Measurements from ENCODE around the gene DGKD.
A peak's percentile ranks its signal among the peaks of the same experiment; 100 is the strongest.

Gene DGKD

DNA sequence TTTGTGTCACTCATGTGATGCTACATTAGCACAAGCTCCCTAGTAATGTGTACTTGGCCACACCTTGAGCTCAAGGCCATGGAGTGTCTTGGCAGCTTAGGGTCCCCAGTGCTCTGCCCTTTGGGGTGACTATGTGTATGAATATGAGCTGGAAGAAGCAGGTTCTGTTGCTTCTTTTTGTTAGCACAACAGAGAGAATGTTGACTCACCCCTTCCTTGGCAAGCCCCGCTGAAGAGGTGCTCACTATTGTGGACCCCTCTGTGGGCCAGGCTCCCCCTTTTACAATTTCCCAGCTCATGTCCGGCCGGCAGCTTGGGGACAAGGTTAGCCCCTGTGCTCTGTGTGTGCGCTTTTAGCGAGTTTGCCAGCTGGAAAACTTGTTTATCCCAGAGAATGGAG lies 48.1 kb downstream of the DGKD start:
- ATAC-seq, result no peak

GRCh38 chr2:233402789-233403188 lies 48.5 kb downstream of the DGKD start:
- no peak for TF ChIP-seq BACH2 (CRISPR knock-in tag; IDR thresholded peaks at IDR 0.05; ENCODE audit: borderline replicate concordance)
- TF ChIP-seq POU6F1 (CRISPR knock-in tag; IDR thresholded peaks at IDR 0.05; ENCODE audit: borderline replicate concordance, low read depth), result no peak
- TF ChIP-seq ZFP30 (CRISPR knock-in tag; IDR thresholded peaks at IDR 0.05), result no peak
- no peak for TF ChIP-seq PPARA (CRISPR knock-in tag; IDR thresholded peaks at IDR 0.05; ENCODE audit: borderline replicate concordance)
- TF ChIP-seq RARB (CRISPR knock-in tag; IDR thresholded peaks at IDR 0.05), result no peak
- no peak for TF ChIP-seq ZNF70 (CRISPR knock-in tag; IDR thresholded peaks at IDR 0.05)
- no peak for TF ChIP-seq OSR1 (CRISPR knock-in tag; IDR thresholded peaks at IDR 0.05)
- no peak for TF ChIP-seq ARNTL (CRISPR knock-in tag; IDR thresholded peaks at IDR 0.05; ENCODE audit: borderline replicate concordance, low read depth)
- TF ChIP-seq GLIS3 (CRISPR knock-in tag; IDR thresholded peaks at IDR 0.05), result no peak
- TF ChIP-seq CREB5 (CRISPR knock-in tag; IDR thresholded peaks at IDR 0.05; ENCODE audit: low read depth), result no peak
- no peak for TF ChIP-seq ZFP3 (CRISPR knock-in tag; IDR thresholded peaks at IDR 0.05)
- no peak for TF ChIP-seq TOX (CRISPR knock-in tag; IDR thresholded peaks at IDR 0.05; ENCODE audit: borderline replicate concordance)
- TF ChIP-seq ZNF8 (CRISPR knock-in tag; IDR thresholded peaks at IDR 0.05), result no peak
- no peak for TF ChIP-seq CSRNP3 (CRISPR knock-in tag; IDR thresholded peaks at IDR 0.05)
- TF ChIP-seq ZC3H10 (CRISPR knock-in tag; IDR thresholded peaks at IDR 0.05), result no peak
- no peak for ATAC-seq

More for the DNA sequence above, 48.1 kb downstream of the DGKD start:
- TF ChIP-seq ZNF8 (CRISPR knock-in tag; IDR thresholded peaks at IDR 0.05), result no peak
- no peak for TF ChIP-seq TSHZ2 (CRISPR knock-in tag; IDR thresholded peaks at IDR 0.05)
- no peak for TF ChIP-seq RARB (CRISPR knock-in tag; IDR thresholded peaks at IDR 0.05)
- TF ChIP-seq GLIS3 (CRISPR knock-in tag; IDR thresholded peaks at IDR 0.05), result no peak

DNA sequence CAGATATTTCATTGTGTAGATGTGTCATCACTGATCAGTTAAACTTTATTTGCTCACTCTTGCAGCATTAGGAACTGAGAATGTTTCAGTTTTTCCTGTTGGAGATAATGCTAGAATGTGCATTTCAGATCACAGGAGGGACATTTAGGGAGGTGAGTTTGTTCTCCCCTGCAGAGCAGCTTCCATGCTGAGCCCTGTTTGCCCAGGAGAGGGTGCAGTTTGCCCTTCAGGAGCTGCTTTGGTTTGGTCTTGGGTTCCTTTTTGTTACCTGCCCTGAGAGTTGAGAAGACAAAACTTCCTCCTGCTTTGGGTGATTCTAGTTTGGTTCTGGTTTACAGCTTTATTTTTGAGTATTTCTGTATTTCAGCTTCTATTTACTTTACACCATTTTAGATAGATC lies 49.9 kb downstream of the DGKD start:
- ATAC-seq, result peak; percentile 87
- no peak for TF ChIP-seq CREB5 (CRISPR knock-in tag; IDR thresholded peaks at IDR 0.05; ENCODE audit: low read depth)
- no peak for TF ChIP-seq ZNF70 (CRISPR knock-in tag; IDR thresholded peaks at IDR 0.05)
- TF ChIP-seq ZNF565 (CRISPR knock-in tag; conservative IDR thresholded peaks at IDR 0.05; ENCODE audit: low read depth), result no peak
- TF ChIP-seq CSDC2 (CRISPR knock-in tag; IDR thresholded peaks at IDR 0.05), result no peak
- no peak for TF ChIP-seq BACH2 (CRISPR knock-in tag; IDR thresholded peaks at IDR 0.05; ENCODE audit: borderline replicate concordance)
- no peak for TF ChIP-seq ZFP30 (CRISPR knock-in tag; IDR thresholded peaks at IDR 0.05)
- no peak for TF ChIP-seq SNAI2 (CRISPR knock-in tag; IDR thresholded peaks at IDR 0.05)
- no peak for TF ChIP-seq TOX (CRISPR knock-in tag; IDR thresholded peaks at IDR 0.05; ENCODE audit: borderline replicate concordance)
- no peak for TF ChIP-seq GLIS3 (CRISPR knock-in tag; IDR thresholded peaks at IDR 0.05)
- TF ChIP-seq, protein P1, sequence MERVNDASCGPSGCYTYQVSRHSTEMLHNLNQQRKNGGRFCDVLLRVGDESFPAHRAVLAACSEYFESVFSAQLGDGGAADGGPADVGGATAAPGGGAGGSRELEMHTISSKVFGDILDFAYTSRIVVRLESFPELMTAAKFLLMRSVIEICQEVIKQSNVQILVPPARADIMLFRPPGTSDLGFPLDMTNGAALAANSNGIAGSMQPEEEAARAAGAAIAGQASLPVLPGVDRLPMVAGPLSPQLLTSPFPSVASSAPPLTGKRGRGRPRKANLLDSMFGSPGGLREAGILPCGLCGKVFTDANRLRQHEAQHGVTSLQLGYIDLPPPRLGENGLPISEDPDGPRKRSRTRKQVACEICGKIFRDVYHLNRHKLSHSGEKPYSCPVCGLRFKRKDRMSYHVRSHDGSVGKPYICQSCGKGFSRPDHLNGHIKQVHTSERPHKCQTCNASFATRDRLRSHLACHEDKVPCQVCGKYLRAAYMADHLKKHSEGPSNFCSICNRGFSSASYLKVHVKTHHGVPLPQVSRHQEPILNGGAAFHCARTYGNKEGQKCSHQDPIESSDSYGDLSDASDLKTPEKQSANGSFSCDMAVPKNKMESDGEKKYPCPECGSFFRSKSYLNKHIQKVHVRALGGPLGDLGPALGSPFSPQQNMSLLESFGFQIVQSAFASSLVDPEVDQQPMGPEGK (CRISPR knock-in tag; IDR thresholded peaks at IDR 0.05; ENCODE audit: borderline replicate concordance), result no peak
- TF ChIP-seq CSRNP3 (CRISPR knock-in tag; IDR thresholded peaks at IDR 0.05), result no peak
- no peak for TF ChIP-seq PPARA (CRISPR knock-in tag; IDR thresholded peaks at IDR 0.05; ENCODE audit: borderline replicate concordance)
- TF ChIP-seq OSR1 (CRISPR knock-in tag; IDR thresholded peaks at IDR 0.05), result no peak
- no peak for TF ChIP-seq ZC3H10 (CRISPR knock-in tag; IDR thresholded peaks at IDR 0.05)
- no peak for TF ChIP-seq ISL1 (CRISPR knock-in tag; IDR thresholded peaks at IDR 0.05)
- TF ChIP-seq ARNTL (CRISPR knock-in tag; IDR thresholded peaks at IDR 0.05; ENCODE audit: borderline replicate concordance, low read depth), result no peak
- TF ChIP-seq ZNF8 (CRISPR knock-in tag; IDR thresholded peaks at IDR 0.05), result no peak

All from SK-N-SH treated with all-trans-retinoic acid at 6 μM for 48 hours (cell line).